HL-60 (cell line): ENCODE results near the gene MLLT10.

ENCODE experiments used
- GABPA ChIP-seq: IDR thresholded peaks from 2 replicates; pipeline ENCODE4 v1.6.1; 2012; ENCODE audit warnings: low read depth
- SPI1 ChIP-seq: IDR thresholded peaks from 2 replicates; pipeline ENCODE4 v1.6.1; 2012; ENCODE audit warnings: low read depth, mild to moderate bottlenecking, borderline replicate concordance
- TF ChIP-seq, protein P1 (sequence below): IDR thresholded peaks from one replicate; pipeline ENCODE4 v1.5.1; 2011; ENCODE audit warnings: low read length, control low read depth, inconsistent platforms; ENCODE audit not compliant: insufficient read depth
- TF ChIP-seq, protein P2 (sequence below): IDR thresholded peaks from 2 replicates; pipeline ENCODE4 v1.6.1; 2012; ENCODE audit warnings: low read depth; ENCODE audit not compliant: insufficient replicate concordance

DNA sequence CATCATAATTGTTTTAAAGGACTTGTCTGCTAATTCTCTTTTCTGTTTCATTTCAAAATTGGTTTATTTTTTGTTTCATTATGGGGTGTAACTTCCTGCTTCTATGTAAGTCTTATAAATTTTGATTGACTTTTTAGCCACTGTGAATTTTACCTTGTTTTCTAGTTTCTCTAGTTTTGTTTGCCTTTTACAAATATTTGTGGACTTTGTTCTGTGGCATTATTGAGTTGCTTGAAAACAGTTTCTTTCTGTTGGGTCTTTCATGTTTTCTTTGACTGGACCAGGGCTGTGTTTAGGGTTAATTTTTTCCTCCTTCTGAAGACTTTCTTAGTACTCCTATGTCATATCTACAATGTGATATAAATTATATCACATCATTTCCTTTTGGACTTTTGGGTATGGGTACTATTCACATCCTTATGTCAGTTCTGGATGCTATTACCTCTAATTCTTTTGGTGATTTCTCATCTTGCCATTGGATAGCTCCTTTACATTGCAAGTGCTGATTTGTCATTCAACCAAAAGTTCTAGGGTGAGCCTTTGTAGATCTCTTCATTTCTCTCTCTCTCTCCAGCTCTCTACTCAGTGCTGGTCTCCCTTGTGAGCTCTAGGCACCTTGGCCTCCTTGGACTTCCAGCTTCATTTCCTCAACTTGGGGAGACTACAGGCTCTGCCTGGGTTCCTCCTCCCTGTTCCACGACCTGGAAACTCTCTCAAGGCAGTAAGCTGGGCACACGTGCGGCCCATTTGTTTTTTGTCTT is 36.9 kb downstream of the MLLT10 start:
- TF ChIP-seq, protein P1, sequence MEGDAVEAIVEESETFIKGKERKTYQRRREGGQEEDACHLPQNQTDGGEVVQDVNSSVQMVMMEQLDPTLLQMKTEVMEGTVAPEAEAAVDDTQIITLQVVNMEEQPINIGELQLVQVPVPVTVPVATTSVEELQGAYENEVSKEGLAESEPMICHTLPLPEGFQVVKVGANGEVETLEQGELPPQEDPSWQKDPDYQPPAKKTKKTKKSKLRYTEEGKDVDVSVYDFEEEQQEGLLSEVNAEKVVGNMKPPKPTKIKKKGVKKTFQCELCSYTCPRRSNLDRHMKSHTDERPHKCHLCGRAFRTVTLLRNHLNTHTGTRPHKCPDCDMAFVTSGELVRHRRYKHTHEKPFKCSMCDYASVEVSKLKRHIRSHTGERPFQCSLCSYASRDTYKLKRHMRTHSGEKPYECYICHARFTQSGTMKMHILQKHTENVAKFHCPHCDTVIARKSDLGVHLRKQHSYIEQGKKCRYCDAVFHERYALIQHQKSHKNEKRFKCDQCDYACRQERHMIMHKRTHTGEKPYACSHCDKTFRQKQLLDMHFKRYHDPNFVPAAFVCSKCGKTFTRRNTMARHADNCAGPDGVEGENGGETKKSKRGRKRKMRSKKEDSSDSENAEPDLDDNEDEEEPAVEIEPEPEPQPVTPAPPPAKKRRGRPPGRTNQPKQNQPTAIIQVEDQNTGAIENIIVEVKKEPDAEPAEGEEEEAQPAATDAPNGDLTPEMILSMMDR = no peak
- TF ChIP-seq SPI1 (no peak), GABPA (no peak)
- TF ChIP-seq, protein P2, sequence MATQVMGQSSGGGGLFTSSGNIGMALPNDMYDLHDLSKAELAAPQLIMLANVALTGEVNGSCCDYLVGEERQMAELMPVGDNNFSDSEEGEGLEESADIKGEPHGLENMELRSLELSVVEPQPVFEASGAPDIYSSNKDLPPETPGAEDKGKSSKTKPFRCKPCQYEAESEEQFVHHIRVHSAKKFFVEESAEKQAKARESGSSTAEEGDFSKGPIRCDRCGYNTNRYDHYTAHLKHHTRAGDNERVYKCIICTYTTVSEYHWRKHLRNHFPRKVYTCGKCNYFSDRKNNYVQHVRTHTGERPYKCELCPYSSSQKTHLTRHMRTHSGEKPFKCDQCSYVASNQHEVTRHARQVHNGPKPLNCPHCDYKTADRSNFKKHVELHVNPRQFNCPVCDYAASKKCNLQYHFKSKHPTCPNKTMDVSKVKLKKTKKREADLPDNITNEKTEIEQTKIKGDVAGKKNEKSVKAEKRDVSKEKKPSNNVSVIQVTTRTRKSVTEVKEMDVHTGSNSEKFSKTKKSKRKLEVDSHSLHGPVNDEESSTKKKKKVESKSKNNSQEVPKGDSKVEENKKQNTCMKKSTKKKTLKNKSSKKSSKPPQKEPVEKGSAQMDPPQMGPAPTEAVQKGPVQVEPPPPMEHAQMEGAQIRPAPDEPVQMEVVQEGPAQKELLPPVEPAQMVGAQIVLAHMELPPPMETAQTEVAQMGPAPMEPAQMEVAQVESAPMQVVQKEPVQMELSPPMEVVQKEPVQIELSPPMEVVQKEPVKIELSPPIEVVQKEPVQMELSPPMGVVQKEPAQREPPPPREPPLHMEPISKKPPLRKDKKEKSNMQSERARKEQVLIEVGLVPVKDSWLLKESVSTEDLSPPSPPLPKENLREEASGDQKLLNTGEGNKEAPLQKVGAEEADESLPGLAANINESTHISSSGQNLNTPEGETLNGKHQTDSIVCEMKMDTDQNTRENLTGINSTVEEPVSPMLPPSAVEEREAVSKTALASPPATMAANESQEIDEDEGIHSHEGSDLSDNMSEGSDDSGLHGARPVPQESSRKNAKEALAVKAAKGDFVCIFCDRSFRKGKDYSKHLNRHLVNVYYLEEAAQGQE = no peak
